Measurements from ENCODE around the gene LEFTY2. TPM values are rescaled to one million over a fixed set of nuclear protein-coding genes. Genes with fewer than 3 reads are reported as not detected.

LEFTY2 gene
- total RNA-seq, 1 donor from 2014 or later: 0.43 TPM

DNA sequence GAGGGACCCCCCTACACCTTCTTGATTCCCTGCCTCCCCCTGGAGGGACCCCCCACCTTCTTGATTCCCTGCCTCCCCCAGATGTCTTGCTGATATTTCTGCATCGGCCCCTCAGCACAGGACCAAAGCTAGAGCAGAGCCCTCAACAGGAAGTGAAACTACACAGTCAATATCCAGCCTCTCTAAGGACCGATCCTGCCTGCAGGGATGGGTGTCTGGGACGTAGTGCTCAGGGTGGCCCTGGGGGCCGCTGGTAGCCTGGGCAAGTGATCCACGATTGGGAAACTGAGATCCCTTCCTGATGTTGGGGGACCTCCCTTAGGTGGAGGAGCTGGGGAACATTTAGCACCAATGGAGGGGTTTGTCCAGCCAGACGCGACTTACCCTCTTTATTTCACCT lies 3.9 kb upstream of the LEFTY2 start:
- Mint-ChIP-seq H3K27me3 (ENCODE audit: unreplicated experiment) (peaks cover 32% of the 10 kb centered on the region), H3K4me3 (ENCODE audit: unreplicated experiment) (no peak overlapping the region), H3K27ac (ENCODE audit: unreplicated experiment) (no peak overlapping the region), H3K4me1 (ENCODE audit: unreplicated experiment) (peaks cover 8% of the 10 kb centered on the region), H3K9me3 (ENCODE audit: unreplicated experiment) (no peaks in the 10 kb centered on the region), H3K36me3 (ENCODE audit: unreplicated experiment) (no peaks in the 10 kb centered on the region)
- TF ChIP-seq, protein P1, sequence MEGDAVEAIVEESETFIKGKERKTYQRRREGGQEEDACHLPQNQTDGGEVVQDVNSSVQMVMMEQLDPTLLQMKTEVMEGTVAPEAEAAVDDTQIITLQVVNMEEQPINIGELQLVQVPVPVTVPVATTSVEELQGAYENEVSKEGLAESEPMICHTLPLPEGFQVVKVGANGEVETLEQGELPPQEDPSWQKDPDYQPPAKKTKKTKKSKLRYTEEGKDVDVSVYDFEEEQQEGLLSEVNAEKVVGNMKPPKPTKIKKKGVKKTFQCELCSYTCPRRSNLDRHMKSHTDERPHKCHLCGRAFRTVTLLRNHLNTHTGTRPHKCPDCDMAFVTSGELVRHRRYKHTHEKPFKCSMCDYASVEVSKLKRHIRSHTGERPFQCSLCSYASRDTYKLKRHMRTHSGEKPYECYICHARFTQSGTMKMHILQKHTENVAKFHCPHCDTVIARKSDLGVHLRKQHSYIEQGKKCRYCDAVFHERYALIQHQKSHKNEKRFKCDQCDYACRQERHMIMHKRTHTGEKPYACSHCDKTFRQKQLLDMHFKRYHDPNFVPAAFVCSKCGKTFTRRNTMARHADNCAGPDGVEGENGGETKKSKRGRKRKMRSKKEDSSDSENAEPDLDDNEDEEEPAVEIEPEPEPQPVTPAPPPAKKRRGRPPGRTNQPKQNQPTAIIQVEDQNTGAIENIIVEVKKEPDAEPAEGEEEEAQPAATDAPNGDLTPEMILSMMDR (IDR thresholded peaks at IDR 0.05): no peak
- DNase-seq (ENCODE audit: extremely low spot score, unreplicated experiment): no peak

DNA sequence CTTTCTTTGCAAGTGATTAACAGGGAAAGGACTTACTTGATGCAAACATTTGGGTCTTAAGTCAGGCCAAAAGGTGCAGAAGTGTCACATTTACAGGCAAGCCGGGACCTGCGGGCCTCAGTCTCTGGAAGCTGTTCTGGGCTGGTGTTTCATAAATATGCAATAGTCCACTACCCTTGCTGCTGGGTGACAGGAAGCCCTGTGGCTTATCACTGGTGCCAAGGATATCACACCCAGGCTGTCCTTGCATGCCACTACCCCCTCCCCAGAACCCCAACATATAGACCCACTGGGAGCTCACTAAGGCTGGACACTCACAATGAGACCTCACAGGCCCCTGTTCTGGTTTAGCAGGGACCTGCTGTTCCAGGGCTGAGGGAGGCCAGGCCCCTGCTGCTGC lies 3.4 kb upstream of the LEFTY2 start:
- Mint-ChIP-seq H3K27me3 (ENCODE audit: unreplicated experiment) (peaks cover 30% of the 10 kb centered on the region), H3K4me3 (ENCODE audit: unreplicated experiment) (no peak overlapping the region), H3K4me1 (ENCODE audit: unreplicated experiment) (peaks cover 8% of the 10 kb centered on the region), H3K9me3 (ENCODE audit: unreplicated experiment) (no peaks in the 10 kb centered on the region), H3K36me3 (ENCODE audit: unreplicated experiment) (no peaks in the 10 kb centered on the region), H3K27ac (ENCODE audit: unreplicated experiment) (no peak overlapping the region)
- DNase-seq (ENCODE audit: extremely low spot score, unreplicated experiment): no peak
- TF ChIP-seq, protein P1 (IDR thresholded peaks at IDR 0.05): no peak

- no peak overlapping the region for H3K4me3 Mint-ChIP-seq (ENCODE audit: unreplicated experiment)
- no peaks in the 10 kb centered on the region for H3K9me3 Mint-ChIP-seq (ENCODE audit: unreplicated experiment)
- peaks cover 22% of the 10 kb centered on the region for H3K27me3 Mint-ChIP-seq (ENCODE audit: unreplicated experiment)
- H3K36me3 Mint-ChIP-seq (ENCODE audit: unreplicated experiment): no peaks in the 10 kb centered on the region
- H3K4me1 Mint-ChIP-seq (ENCODE audit: unreplicated experiment): peaks cover 8% of the 10 kb centered on the region
- TF ChIP-seq, protein P1 (IDR thresholded peaks at IDR 0.05): no peak
- DNase-seq (ENCODE audit: extremely low spot score, unreplicated experiment): no peak
- H3K27ac Mint-ChIP-seq (ENCODE audit: unreplicated experiment): no peak overlapping the region
Measured at GRCh38 chr1:225943582-225943981, 2.6 kb upstream of the LEFTY2 start.

DNA sequence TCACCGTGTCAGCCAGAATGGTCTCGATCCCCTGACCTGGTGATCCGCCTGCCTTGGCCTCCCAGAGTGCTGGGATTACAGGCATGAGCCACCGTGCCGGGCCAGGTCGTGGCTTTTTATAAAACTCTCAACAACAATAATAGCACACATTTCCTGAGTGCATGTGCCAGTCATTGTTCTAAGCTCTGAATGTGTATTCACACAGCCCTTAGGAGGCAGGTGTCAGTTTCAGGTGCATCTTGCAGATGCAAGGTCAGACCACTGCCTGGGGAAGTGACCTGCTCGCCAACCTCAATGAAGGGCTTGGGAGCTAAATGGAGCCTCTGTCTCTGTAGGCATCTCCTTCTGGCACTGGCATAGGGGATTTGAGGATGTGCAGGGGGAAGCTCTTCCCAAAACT lies 1.6 kb upstream of the LEFTY2 start:
- H3K36me3 Mint-ChIP-seq (ENCODE audit: unreplicated experiment): no peaks in the 10 kb centered on the region
- no peak overlapping the region for H3K4me3 Mint-ChIP-seq (ENCODE audit: unreplicated experiment)
- DNase-seq (ENCODE audit: extremely low spot score, unreplicated experiment): no peak
- H3K4me1 Mint-ChIP-seq (ENCODE audit: unreplicated experiment): peaks cover 8% of the 10 kb centered on the region
- TF ChIP-seq, protein P1 (IDR thresholded peaks at IDR 0.05): no peak
- no peaks in the 10 kb centered on the region for H3K9me3 Mint-ChIP-seq (ENCODE audit: unreplicated experiment)
- H3K27me3 Mint-ChIP-seq (ENCODE audit: unreplicated experiment): peaks cover 16% of the 10 kb centered on the region
- no peak overlapping the region for H3K27ac Mint-ChIP-seq (ENCODE audit: unreplicated experiment)

DNA sequence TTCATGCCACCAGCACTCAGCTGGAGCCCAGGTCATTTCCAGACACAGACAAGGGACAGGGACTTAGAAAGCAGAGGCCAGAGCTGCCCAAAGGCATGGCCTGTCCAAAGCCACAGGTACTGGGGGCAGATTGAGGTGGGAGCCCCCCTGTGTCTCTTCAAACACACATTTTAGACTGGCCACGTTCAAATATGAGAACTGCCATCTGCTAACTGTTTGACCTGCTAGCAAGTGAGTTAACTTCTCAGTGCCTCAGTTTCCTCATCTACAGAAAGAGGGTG lies 862 bp upstream of the LEFTY2 start:
- Mint-ChIP-seq H3K9me3 (ENCODE audit: unreplicated experiment) (no peaks in the 10 kb centered on the region), H3K4me1 (ENCODE audit: unreplicated experiment) (peaks cover 8% of the 10 kb centered on the region), H3K27me3 (ENCODE audit: unreplicated experiment) (peaks cover 12% of the 10 kb centered on the region), H3K4me3 (ENCODE audit: unreplicated experiment) (no peak overlapping the region), H3K27ac (ENCODE audit: unreplicated experiment) (peak overlapping the region; percentile 42), H3K36me3 (ENCODE audit: unreplicated experiment) (no peaks in the 10 kb centered on the region)
- TF ChIP-seq, protein P1 (IDR thresholded peaks at IDR 0.05): no peak
- no peak for DNase-seq (ENCODE audit: extremely low spot score, unreplicated experiment)

All from osteocyte (in vitro differentiated cells).